WTC11 (cell line): ENCODE results near the gene DUSP18.

Experiments
- CTCF ChIP-seq: fragments of 200-600 bp; IDR thresholded peaks from 2 replicates; pipeline ENCODE4 v1.8.0; 2022; ENCODE audit warnings: antibody characterized with exemption
- MAX ChIP-seq: sonication (generic); formaldehyde crosslinking; IDR thresholded peaks from 2 replicates; pipeline ENCODE4 v1.8.0; 2022; ENCODE audit warnings: mild to moderate bottlenecking, missing genetic modification reagents
- NR2C2 ChIP-seq: sonication (generic); formaldehyde crosslinking; IDR thresholded peaks from 2 replicates; pipeline ENCODE4 v1.8.0; 2022; ENCODE audit warnings: mild to moderate bottlenecking, missing genetic modification reagents

GRCh38 chr22:30615543-30615954, 52.1 kb downstream of the DUSP18 start:
- TF ChIP-seq CTCF (no peak), NR2C2 (CRISPR knock-in tag) (no peak), MAX (CRISPR knock-in tag) (no peak)
